Thyroid gland (tissue), 4 donors: ENCODE measurements around the gene THAP11. TPM values are rescaled to one million over a fixed set of nuclear protein-coding genes. Genes with fewer than 3 reads are reported as not detected.

Experiments used
- DNase-seq, 2 donors: peaks; one replicate each; pipeline ENCODE4 v3.0.0-alpha.2; 2019
- H3K27ac ChIP-seq, 3 donors: fragments of 200-600 bp; sonication (generic); 1 replicate in 2 of 3; 2 replicates in 1 of 3; pipeline ENCODE4 v1.5.1; 2016 to 2019; ENCODE audit warnings: mild to moderate bottlenecking in 1 of 3, moderate library complexity in 1 of 3
- H3K27me3 ChIP-seq: fragments of 200-600 bp; sonication (generic); one replicate; pipeline ENCODE4 v1.5.1; 2019
- H3K36me3 ChIP-seq, 2 donors: fragments of 200-600 bp; sonication (generic); one replicate each; pipeline ENCODE4 v1.5.1; 2016 to 2019
- H3K4me1 ChIP-seq, 2 donors: fragments of 200-600 bp; sonication (generic); one replicate each; pipeline ENCODE4 v1.5.1; 2017 to 2019
- H3K4me3 ChIP-seq, 3 donors: fragments of 200-600 bp; sonication (generic); replicated peaks in 1 of 3; 1 replicate in 2 of 3; 2 replicates in 1 of 3; pipeline ENCODE4 v1.5.1; 2016; ENCODE audit warnings: mild to moderate bottlenecking in 1 of 3
- H3K9me3 ChIP-seq: fragments of 200-600 bp; sonication (generic); one replicate; pipeline ENCODE4 v1.5.1; 2017
- POLR2A ChIP-seq, 2 donors: fragments of 450-650 bp; IDR thresholded peaks; one replicate each; pipeline ENCODE4 v1.6.1; 2017; ENCODE audit warnings: antibody characterized with exemption in 2 of 2, mild to moderate bottlenecking in 2 of 2, moderate library complexity in 1 of 2
- WGBS, 2 donors: methylation state at CpG; one replicate each; pipeline ENCODE4 v1.1.5; 2017; 5-methylcytosine and 5-hydroxymethylcytosine counted together
- intact Hi-C: fragments of 100-400 bp; cut with DNase I; formaldehyde crosslinking; loops from one replicate; pipeline ENCODE4 v1.15.1; 2023
- total RNA-seq, 4 donors: library from RNA; depleted of rRNA; stranded (reverse); fragments of >200 nt; gene quantifications; one replicate each; pipeline ENCODE4 v1.2.3, GENCODE V29; 2016
- TF ChIP-seq, protein P1 (sequence below), 6 experiments: fragments of 200-600 bp in 3 of 6; fragments of 450-650 bp in 3 of 6; sonication (generic) in 3 of 6; IDR thresholded peaks; one replicate each; pipeline ENCODE4 v1.5.1; 2016 to 2019; ENCODE audit warnings: antibody characterized with exemption in 6 of 6, mild to moderate bottlenecking in 2 of 6, inconsistent platforms in 1 of 6, moderate library complexity in 1 of 6

Gene THAP11
- total RNA-seq, 4 donors from 2014 or later = 53.5 to 79.0 (median 67.8) TPM

DNA sequence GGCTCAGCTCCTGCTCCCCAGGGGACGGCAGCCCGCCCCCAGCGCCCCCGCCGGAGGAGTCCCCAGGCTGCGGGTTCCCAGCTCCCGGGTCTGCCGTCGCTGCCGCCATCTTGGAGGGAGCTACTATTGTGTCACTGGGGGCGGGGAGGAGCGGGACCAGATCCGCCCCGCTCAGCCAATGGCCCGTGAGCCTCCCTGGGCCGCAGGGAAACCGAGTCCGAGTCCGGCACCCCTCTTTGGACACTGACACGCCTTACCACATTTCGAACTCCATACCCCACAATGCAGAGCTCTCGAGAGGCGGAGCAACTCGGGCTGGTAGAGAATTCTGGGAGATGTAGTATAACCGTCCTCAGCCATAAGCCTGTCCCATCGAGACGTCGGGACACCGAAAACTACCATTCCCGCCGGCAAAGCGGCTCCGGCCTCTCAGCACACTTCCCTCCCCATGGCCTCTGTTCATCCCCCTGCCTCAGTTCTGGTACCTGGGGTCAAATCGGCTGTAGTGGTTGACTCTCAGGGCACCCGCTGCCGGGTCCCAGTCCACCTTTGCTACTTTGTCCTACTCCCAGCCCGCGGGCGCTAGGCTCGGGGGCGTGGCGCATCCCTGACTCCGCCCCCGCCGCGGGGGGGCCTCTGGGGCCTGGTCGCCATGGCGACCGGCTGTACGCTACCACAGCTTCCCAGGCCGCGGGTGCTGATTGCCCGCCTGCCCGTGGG is 35.5 kb upstream of the THAP11 start, which contains the start of the genes RANBP10 and TSNAXIP1:
Gene RANBP10 (minus strand): TSS at position 133 of the 720 bp plus-strand sequence. CDS start 24 bp downstream, at position 109.
Gene TSNAXIP1 (plus strand): TSS at position 462 of the 720 bp plus-strand sequence. CDS start 261 bp downstream, outside the sequence.
- 0 to 1% methylated on average over 20 to 36 of the region's 54 CpGs for WGBS, 2 donors
- peak; percentile 63 to 90 for TF ChIP-seq POLR2A (IDR thresholded peaks at IDR 0.05)
- TF ChIP-seq, protein P1, sequence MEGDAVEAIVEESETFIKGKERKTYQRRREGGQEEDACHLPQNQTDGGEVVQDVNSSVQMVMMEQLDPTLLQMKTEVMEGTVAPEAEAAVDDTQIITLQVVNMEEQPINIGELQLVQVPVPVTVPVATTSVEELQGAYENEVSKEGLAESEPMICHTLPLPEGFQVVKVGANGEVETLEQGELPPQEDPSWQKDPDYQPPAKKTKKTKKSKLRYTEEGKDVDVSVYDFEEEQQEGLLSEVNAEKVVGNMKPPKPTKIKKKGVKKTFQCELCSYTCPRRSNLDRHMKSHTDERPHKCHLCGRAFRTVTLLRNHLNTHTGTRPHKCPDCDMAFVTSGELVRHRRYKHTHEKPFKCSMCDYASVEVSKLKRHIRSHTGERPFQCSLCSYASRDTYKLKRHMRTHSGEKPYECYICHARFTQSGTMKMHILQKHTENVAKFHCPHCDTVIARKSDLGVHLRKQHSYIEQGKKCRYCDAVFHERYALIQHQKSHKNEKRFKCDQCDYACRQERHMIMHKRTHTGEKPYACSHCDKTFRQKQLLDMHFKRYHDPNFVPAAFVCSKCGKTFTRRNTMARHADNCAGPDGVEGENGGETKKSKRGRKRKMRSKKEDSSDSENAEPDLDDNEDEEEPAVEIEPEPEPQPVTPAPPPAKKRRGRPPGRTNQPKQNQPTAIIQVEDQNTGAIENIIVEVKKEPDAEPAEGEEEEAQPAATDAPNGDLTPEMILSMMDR (IDR thresholded peaks at IDR 0.05) = no peak

GRCh38 chr16:67807148-67807682 is 34.9 kb upstream of the THAP11 start:
- TF ChIP-seq, protein P1 (IDR thresholded peaks at IDR 0.05) = peak in 1 of 6 experiments; percentile 18
- no peak for TF ChIP-seq POLR2A (IDR thresholded peaks at IDR 0.05)
- 32 to 37% methylated on average over 17 to 24 of the region's 24 CpGs for WGBS, 2 donors
- H3K4me1 ChIP-seq = peaks cover 17% of the 10 kb centered on the region in 2 donors
- no peaks in the 10 kb centered on the region for H3K36me3 ChIP-seq
- intact Hi-C loops = loop anchor here (5.0 kb wide), 1 partner anchor 35 kb away; the partner anchor contains the start of gene THAP11
- peak overlapping the region in 2 of 3 donors; percentile 56 to 58 for H3K27ac ChIP-seq
- peak overlapping the region; percentile 9 to 64 (median 20) for H3K4me3 ChIP-seq
- DNase-seq = no peak
- H3K9me3 ChIP-seq = no peaks in the 10 kb centered on the region
- H3K27me3 ChIP-seq = no peaks in the 10 kb centered on the region

More for the DNA sequence above, 35.5 kb upstream of the THAP11 start, which contains the start of the genes RANBP10 and TSNAXIP1:
- DNase-seq = peak; percentile 98 to 99
- H3K4me3 ChIP-seq = peak within 1 kb of the TSS; percentile 21 to 77 (median 64)
- H3K27me3 ChIP-seq = no peaks in the 10 kb centered on the region
- no peaks in the 10 kb centered on the region for H3K9me3 ChIP-seq
- H3K36me3 ChIP-seq = no peaks in the 10 kb centered on the region
- peaks cover 17% of the 10 kb centered on the region in 2 donors for H3K4me1 ChIP-seq
- H3K27ac ChIP-seq = peak within 1 kb of the TSS; percentile 31 to 76 (median 58)
- intact Hi-C loops = loop anchor here (5.0 kb wide), 1 partner anchor 36 kb away; the partner anchor contains the start of gene THAP11

DNA sequence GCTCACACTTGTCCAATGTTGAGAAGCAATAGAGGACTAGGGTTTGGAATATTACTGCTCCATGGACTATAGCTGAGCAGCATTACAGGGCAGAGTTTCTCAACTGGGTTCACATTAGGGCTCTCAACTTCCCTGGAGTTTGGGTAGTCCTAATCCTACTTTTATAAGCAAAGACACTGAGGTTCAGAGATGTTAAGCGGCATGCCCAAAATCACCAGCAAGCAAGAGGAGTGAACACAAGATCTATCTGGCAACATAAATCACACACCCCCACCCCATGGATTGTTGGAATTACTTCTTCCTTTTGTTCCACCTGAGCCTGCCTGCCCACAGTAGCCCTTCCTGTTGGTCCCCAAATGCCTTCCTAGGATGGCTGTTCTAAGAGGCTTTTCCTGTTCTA is 30.2 kb upstream of the THAP11 start:
- Histone ChIP-seq H3K36me3 (no peaks in the 10 kb centered on the region), H3K4me3 (no peak overlapping the region), H3K27me3 (no peaks in the 10 kb centered on the region), H3K9me3 (no peaks in the 10 kb centered on the region), H3K4me1 (peaks cover 4 to 5% of the 10 kb centered on the region in 2 donors), H3K27ac (no peak overlapping the region)
- 100% methylated on average over 1 of the region's 1 CpG for WGBS, 2 donors
- TF ChIP-seq, protein P1 (IDR thresholded peaks at IDR 0.05) = no peak
- no peak for TF ChIP-seq POLR2A (IDR thresholded peaks at IDR 0.05)
- DNase-seq = no peak
- intact Hi-C loops = no loop called here

DNA sequence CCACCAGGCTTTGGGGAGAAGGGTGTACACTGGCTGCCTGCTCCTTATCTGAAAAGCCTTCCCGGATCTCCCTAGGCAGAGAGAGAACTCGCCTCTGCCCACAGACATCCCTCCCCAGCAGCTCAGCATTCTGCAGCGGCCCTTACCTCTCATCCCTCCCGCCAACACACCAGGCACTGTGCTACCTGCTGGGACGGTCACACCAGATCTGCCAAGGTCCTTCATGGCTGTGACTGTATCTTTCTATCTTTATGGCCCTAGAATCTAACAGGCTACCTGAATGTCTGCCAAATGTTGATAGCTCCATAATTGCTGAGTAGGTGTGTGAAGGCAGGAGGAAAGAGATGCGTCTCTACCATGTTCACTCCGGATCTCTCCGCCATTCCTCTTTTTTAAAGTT is 27.6 kb upstream of the THAP11 start:
- no peaks in the 10 kb centered on the region for H3K9me3 ChIP-seq
- H3K36me3 ChIP-seq = no peaks in the 10 kb centered on the region
- no peak for TF ChIP-seq POLR2A (IDR thresholded peaks at IDR 0.05)
- TF ChIP-seq, protein P1 (IDR thresholded peaks at IDR 0.05) = no peak
- intact Hi-C loops = no loop called here
- WGBS, 2 donors = 84 to 96% methylated on average over 8 of the region's 8 CpGs
- DNase-seq = no peak
- no peaks in the 10 kb centered on the region for H3K4me1 ChIP-seq
- H3K27ac ChIP-seq = no peak overlapping the region
- H3K4me3 ChIP-seq = no peak overlapping the region
- no peaks in the 10 kb centered on the region for H3K27me3 ChIP-seq
